ENCODE results near the gene KIAA0319L.

The KIAA0319L gene

DNA sequence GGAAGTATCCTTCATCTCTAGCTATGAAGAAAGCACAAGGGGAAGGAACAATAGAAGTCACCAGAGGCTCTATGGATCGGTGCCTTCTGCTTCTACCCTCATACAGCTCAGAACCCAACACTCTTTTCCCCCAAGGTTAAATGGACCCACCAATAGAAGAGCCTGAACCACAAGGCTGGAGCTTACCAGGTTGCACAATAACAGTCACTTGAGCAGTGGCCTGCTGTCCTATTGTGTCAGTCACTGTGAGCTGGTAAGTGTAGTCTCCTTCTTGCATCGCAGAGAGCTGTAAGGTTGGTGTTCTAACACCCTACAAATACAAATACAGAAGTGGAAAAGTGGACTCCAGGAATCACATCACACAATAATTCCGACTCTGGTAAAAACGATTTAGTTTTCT, 103.0 kb downstream of the KIAA0319L start:
- H3K27ac ChIP-seq = no peak overlapping the region
- no peak for TF ChIP-seq ZFX (IDR thresholded peaks at IDR 0.05; ENCODE audit: borderline replicate concordance)
- TF ChIP-seq, protein P1, sequence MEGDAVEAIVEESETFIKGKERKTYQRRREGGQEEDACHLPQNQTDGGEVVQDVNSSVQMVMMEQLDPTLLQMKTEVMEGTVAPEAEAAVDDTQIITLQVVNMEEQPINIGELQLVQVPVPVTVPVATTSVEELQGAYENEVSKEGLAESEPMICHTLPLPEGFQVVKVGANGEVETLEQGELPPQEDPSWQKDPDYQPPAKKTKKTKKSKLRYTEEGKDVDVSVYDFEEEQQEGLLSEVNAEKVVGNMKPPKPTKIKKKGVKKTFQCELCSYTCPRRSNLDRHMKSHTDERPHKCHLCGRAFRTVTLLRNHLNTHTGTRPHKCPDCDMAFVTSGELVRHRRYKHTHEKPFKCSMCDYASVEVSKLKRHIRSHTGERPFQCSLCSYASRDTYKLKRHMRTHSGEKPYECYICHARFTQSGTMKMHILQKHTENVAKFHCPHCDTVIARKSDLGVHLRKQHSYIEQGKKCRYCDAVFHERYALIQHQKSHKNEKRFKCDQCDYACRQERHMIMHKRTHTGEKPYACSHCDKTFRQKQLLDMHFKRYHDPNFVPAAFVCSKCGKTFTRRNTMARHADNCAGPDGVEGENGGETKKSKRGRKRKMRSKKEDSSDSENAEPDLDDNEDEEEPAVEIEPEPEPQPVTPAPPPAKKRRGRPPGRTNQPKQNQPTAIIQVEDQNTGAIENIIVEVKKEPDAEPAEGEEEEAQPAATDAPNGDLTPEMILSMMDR (IDR thresholded peaks at IDR 0.05) = no peak

- TF ChIP-seq ZFX (IDR thresholded peaks at IDR 0.05; ENCODE audit: borderline replicate concordance) = no peak
- TF ChIP-seq, protein P1 (IDR thresholded peaks at IDR 0.05) = no peak
- no peak overlapping the region for H3K27ac ChIP-seq
Measured at GRCh38 chr1:35453031-35453430, 104.2 kb downstream of the KIAA0319L start.

GRCh38 chr1:35452106-35452774, 105.0 kb downstream of the KIAA0319L start:
- no peak for TF ChIP-seq ZFX (IDR thresholded peaks at IDR 0.05; ENCODE audit: borderline replicate concordance)
- TF ChIP-seq, protein P1 (IDR thresholded peaks at IDR 0.05) = no peak
- H3K27ac ChIP-seq = 0 out of 2 replicates have a peak overlapping the region, but pooled peaks have one; percentile 17

DNA sequence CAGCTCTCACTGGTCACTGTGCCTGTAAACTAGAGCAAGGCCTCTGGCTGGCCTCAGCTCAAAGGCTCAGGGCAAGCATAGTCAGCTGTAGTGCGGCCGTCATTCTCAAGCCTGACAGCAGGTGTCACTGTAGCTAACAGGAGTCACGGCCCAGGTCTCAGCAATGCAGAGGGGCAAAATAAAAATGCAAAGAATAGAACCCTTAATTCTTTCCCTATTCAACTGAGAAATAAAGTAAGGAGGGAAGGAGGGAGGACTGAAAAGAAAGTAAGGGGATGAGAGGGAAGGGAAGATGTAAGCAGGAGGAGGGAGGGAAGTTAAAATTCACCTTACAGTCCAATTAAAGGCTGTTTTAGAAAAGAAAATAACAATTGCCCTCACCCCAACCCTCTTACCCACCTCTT, 106.1 kb downstream of the KIAA0319L start:
- TF ChIP-seq, protein P1 (IDR thresholded peaks at IDR 0.05) = peak; percentile 92
- TF ChIP-seq ZFX (IDR thresholded peaks at IDR 0.05; ENCODE audit: borderline replicate concordance) = no peak
- no peak overlapping the region for H3K27ac ChIP-seq

DNA sequence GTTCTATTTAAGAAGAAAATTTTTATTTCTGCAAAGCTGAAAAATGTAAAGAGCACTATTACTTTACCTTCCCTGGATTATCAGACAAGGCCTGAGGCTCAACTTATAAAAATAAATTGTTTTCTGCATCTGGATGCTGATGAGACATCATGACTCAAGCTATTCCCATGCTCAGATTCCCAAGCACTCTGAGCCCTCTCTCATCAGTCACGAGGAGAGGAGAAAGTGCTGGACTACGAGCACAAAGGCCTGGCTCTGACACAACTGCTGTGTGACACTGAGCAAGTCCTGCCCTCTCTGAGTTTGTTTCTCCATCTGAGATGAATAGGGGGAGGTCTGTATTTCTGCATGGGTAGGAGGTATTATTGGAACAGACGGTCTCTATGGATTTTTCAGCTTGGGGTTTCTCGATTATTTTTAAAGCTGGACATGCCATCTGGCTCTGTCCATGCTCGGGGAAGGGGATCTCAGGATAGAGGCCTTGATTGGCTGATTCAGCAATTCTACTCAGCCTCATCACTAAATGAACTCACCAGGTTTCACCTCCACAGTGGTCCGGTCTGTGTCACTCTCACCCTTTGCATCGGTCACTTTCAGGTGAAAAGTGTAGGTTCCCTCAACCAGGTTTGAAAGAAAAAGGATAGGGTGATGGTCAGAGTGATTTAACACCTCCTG, 107.7 kb downstream of the KIAA0319L start:
- no peak overlapping the region for H3K27ac ChIP-seq
- TF ChIP-seq, protein P1 (IDR thresholded peaks at IDR 0.05) = no peak
- TF ChIP-seq ZFX (IDR thresholded peaks at IDR 0.05; ENCODE audit: borderline replicate concordance) = no peak

GRCh38 chr1:35448344-35448801, 108.8 kb downstream of the KIAA0319L start:
- TF ChIP-seq, protein P1 (IDR thresholded peaks at IDR 0.05) = no peak
- no peak for TF ChIP-seq ZFX (IDR thresholded peaks at IDR 0.05; ENCODE audit: borderline replicate concordance)
- H3K27ac ChIP-seq = no peak overlapping the region

- TF ChIP-seq, protein P1 (IDR thresholded peaks at IDR 0.05) = no peak
- TF ChIP-seq ZFX (IDR thresholded peaks at IDR 0.05; ENCODE audit: borderline replicate concordance) = no peak
- no peak overlapping the region for H3K27ac ChIP-seq
Measured at GRCh38 chr1:35447278-35447677, 109.9 kb downstream of the KIAA0319L start.

All from 22Rv1 (cell line).